GM12878 (cell line): ENCODE measurements around the gene SLX4IP. TPM values are rescaled to one million over a fixed set of nuclear protein-coding genes. Genes with fewer than 3 reads are reported as not detected.

Source experiments
- ATAC-seq: fragments of 200-7000 bp; cut with Tn5 transposase; 3 replicates; pipeline ENCODE4 v1.9.1; 2020; ENCODE audit warnings: mild to moderate bottlenecking, moderate library complexity
- BruUV-seq: library from RNA; stranded (reverse); fragments of 400-500 nt; replicated peaks from 2 replicates; lab custom pipeline; 2021; lab: Mats Ljungman, UMichigan
- CTCF ChIA-PET: fragments of 300-600 bp; sonication (Branson Sonifier 250); formaldehyde crosslinking; extraction: SDS; loops from one replicate; lab custom pipeline; 2021; ENCODE audit warnings: inconsistent platforms; lab: Yijun Ruan, JAX
- POLR2A ChIA-PET: fragments of 350-600 bp; formaldehyde crosslinking; extraction: SDS; loops from one replicate; lab custom pipeline; 2021; ENCODE audit warnings: inconsistent platforms; lab: Charles Lee
- RAD21 ChIA-PET: fragments of 300-600 bp; sonication (Branson Sonifier 250); formaldehyde crosslinking; loops from one replicate; lab custom pipeline; 2023; ENCODE audit warnings: antibody characterized with exemption; ENCODE audit not compliant: unreplicated experiment; lab: Charles Lee
- SMC1A ChIA-PET: fragments of 300-600 bp; sonication (Branson Sonifier 250); formaldehyde crosslinking; loops from one replicate; lab custom pipeline; 2023; ENCODE audit not compliant: unreplicated experiment, uncharacterized antibody; lab: Charles Lee
- DNase-seq: peaks from one replicate; pipeline ENCODE4 v3.0.0-alpha.2; 2011; ENCODE audit warnings: low read depth, low spot score
- FAIRE-seq: peaks from 3 replicates; lab custom pipeline; 2011; peaks lifted over from hg19 to GRCh38; lab: Jason Lieb, UNC
- H2AFZ ChIP-seq: 2 replicates; pipeline ENCODE4 v1.6.0; 2011; ENCODE audit warnings: low read depth, low read length, control low read depth; ENCODE audit not compliant: control insufficient read depth
- H3K27ac ChIP-seq: 2 replicates; pipeline ENCODE4 v1.5.1; 2011; ENCODE audit warnings: control low read depth; ENCODE audit not compliant: control insufficient read depth, insufficient read depth
- H3K27me3 ChIP-seq, 2 experiments: replicated peaks in 1 of 2; 2 replicates each; pipeline versions ENCODE4 v1.6.0 to v1.6.1; 2011; ENCODE audit warnings: low read length in 1 of 2; ENCODE audit not compliant: control insufficient read depth in 2 of 2, insufficient read depth in 2 of 2
- H3K36me3 ChIP-seq, 2 experiments: 2 replicates each; pipeline ENCODE4 v1.5.1; 2011; ENCODE audit warnings: low read length in 1 of 2; ENCODE audit not compliant: control insufficient read depth in 2 of 2, insufficient read depth in 2 of 2
- H3K4me1 ChIP-seq: 2 replicates; pipeline ENCODE4 v1.6.1; 2011; ENCODE audit warnings: mild to moderate bottlenecking, low read length, moderate library complexity, mixed read lengths; ENCODE audit not compliant: control insufficient read depth, insufficient read depth
- H3K4me2 ChIP-seq: 2 replicates; pipeline ENCODE4 v1.6.0; 2011; ENCODE audit warnings: control low read depth; ENCODE audit not compliant: control insufficient read depth, insufficient read depth
- H3K4me3 ChIP-seq: fragments of 200-600 bp; sonication (generic); 2 replicates; pipeline ENCODE4 v1.5.1; 2016
- H3K79me2 ChIP-seq: 2 replicates; pipeline ENCODE4 v1.6.0; 2011; ENCODE audit warnings: low read length; ENCODE audit not compliant: control insufficient read depth, insufficient read depth
- H3K9ac ChIP-seq: 2 replicates; pipeline ENCODE4 v1.8.0; 2011; ENCODE audit warnings: low read length, control low read depth, mixed read lengths; ENCODE audit not compliant: control insufficient read depth, insufficient read depth
- H3K9me3 ChIP-seq: replicated peaks from 3 replicates; pipeline ENCODE4 v1.5.1; 2011; ENCODE audit warnings: mild to moderate bottlenecking, low read length; ENCODE audit not compliant: control insufficient read depth, insufficient read depth
- H4K20me1 ChIP-seq: 2 replicates; pipeline ENCODE4 v1.6.0; 2011; ENCODE audit not compliant: control insufficient read depth, insufficient read depth
- BRCA1 ChIP-seq: IDR thresholded peaks from 2 replicates; pipeline ENCODE4 v1.6.1; 2011; ENCODE audit warnings: low read depth, low read length, improper control_type of control experiment
- CBX5 ChIP-seq: sonication (generic); IDR thresholded peaks from 2 replicates; pipeline ENCODE4 v1.6.1; 2016; ENCODE audit warnings: low read depth, moderate library complexity, mild to moderate bottlenecking, inconsistent platforms
- EED ChIP-seq: sonication (generic); IDR thresholded peaks from 2 replicates; pipeline ENCODE4 v1.6.1; 2016; ENCODE audit warnings: antibody characterized with exemption, low read depth
- HDAC6 ChIP-seq: fragments of 200-600 bp; sonication (generic); IDR thresholded peaks from one replicate; pipeline ENCODE4 v1.8.0; 2017; ENCODE audit warnings: antibody characterized with exemption; ENCODE audit not compliant: unreplicated experiment
- MTA3 ChIP-seq: IDR thresholded peaks from 2 replicates; pipeline ENCODE4 v1.6.1; 2012; ENCODE audit warnings: low read length, inconsistent platforms, borderline replicate concordance
- SRF ChIP-seq, 2 experiments: IDR thresholded peaks; 2 replicates each; pipeline ENCODE4 v1.6.1; 2011; ENCODE audit warnings: low read depth in 2 of 2, low read length in 2 of 2, mild to moderate bottlenecking in 1 of 2, moderate library complexity in 1 of 2
- TCF7 ChIP-seq: IDR thresholded peaks from 2 replicates; pipeline ENCODE4 v1.6.1; 2014; ENCODE audit warnings: antibody characterized with exemption, borderline replicate concordance
- YY1 ChIP-seq: IDR thresholded peaks from 2 replicates; pipeline ENCODE4 v1.6.1; 2011; ENCODE audit warnings: low read depth, mild to moderate bottlenecking, low read length
- ZNF24 ChIP-seq: fragments of 450-650 bp; IDR thresholded peaks from 2 replicates; pipeline ENCODE4 v1.6.1; 2017; ENCODE audit warnings: antibody characterized with exemption, mild to moderate bottlenecking
- in situ Hi-C: fragments of 300-500 bp; cut with MboI; formaldehyde crosslinking; loops from 9 replicates; pipeline ENCODE4 v1.14.3; 2018; ENCODE audit warnings: mixed read lengths
- intact Hi-C: fragments of 100-400 bp; cut with micrococcal nuclease; formaldehyde crosslinking; loops from one replicate; pipeline ENCODE4 v1.14.2; 2022; ENCODE audit not compliant: unreplicated experiment
- polyA plus RNA-seq, 11 experiments: library from polyadenylated mRNA; depleted of rRNA in 4 of 11; unstranded in 6 of 11; stranded (reverse) in 5 of 11; fragments of >200 nt; fragmentation: Nextera tagmentation in 4 of 11; fragmentation: Illumina TruSeq in 1 of 11; extraction: Ambion mirVana in 4 of 11; extraction: Trizol in 1 of 11; gene quantifications; 1 replicate in 1 of 11; 2 replicates in 10 of 11; pipeline versions ENCODE4 v1.2.1 to v1.2.3, GENCODE V29; 2011 to 2016; ENCODE audit warnings: inconsistent platforms in 2 of 11, missing spikeins in 2 of 11, low read depth in 1 of 11
- total RNA-seq, 4 experiments: library from RNA; depleted of rRNA in 3 of 4; stranded (reverse); fragments of >200 nt in 3 of 4; fragmentation: Illumina TruSeq in 1 of 4; extraction: Trizol in 1 of 4; gene quantifications; 2 replicates each; pipeline versions ENCODE4 v1.2.1 to v1.2.3, GENCODE V29; 2013 to 2021
- TF ChIP-seq, protein P1 (sequence below): fragments of 150-350 bp; IDR thresholded peaks from 2 replicates; pipeline ENCODE4 v1.6.1; 2016; ENCODE audit warnings: low read depth, low read length

The SLX4IP gene
- total and polyA plus RNA-seq, 10 of the 15 experiments (the other 5 are each of a cell fraction or from before 2014, with no cell fraction given) = 2.2 to 11.0 (median 6.3) TPM

DNA sequence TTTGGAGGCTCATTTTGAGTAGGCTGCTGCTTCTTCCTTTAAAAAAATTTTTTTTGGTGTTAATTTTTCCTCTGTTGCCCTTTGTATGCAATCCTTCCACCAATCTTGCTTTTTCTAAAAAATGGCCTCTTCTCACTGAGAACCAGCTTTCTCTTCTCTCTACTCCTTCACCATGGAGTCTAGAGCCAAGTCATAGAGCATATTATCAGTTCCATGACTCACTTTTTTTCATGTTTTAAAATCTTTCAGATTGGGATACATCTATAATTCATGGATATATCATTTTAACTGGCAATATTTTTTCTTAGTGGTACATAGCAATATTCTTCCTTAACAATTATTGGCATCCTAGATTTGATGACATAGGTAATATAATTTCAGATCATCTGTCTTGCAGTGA lies 62.7 kb downstream of the SLX4IP start:
- POLR2A ChIA-PET = no interaction called here
- intact Hi-C loops = no loop called here
- no peak overlapping the region for H3K4me3 ChIP-seq
- no peak overlapping the region for H2AFZ ChIP-seq
- no peak overlapping the region for H3K27ac ChIP-seq
- DNase-seq (no peak), ATAC-seq (no peak), FAIRE-seq (no peak)
- no peaks in the 10 kb centered on the region for H3K9me3 ChIP-seq
- no peaks in the 10 kb centered on the region for H4K20me1 ChIP-seq
- no peak overlapping the region for H3K9ac ChIP-seq
- H3K36me3 ChIP-seq = no peaks in the 10 kb centered on the region; a peak in 1 of 4 replicates
- SMC1A ChIA-PET = no interaction called here
- CTCF ChIA-PET = interaction anchor here (0.5 kb wide), 1 partner anchor 769 kb away, joined by 3 read pairs; no protein-coding TSS in a partner anchor
- no peak overlapping the region for H3K4me2 ChIP-seq
- RAD21 ChIA-PET = interaction anchor here (1.3 kb wide), 1 partner anchor 13 kb away, joined by 4 read pairs; no protein-coding TSS in a partner anchor
- no TSS peak for BruUV-seq
- no peaks in the 10 kb centered on the region for H3K4me1 ChIP-seq
- TF ChIP-seq EED (no peak), ZNF24 (no peak), CBX5 (no peak), YY1 (no peak), SRF (IDR thresholded peaks at IDR 0.05; ENCODE audit: low read depth in 2 of 2, low read length in 2 of 2) (no peak), MTA3 (no peak), BRCA1 (no peak), TCF7 (no peak), HDAC6 (no peak)
- TF ChIP-seq, protein P1, sequence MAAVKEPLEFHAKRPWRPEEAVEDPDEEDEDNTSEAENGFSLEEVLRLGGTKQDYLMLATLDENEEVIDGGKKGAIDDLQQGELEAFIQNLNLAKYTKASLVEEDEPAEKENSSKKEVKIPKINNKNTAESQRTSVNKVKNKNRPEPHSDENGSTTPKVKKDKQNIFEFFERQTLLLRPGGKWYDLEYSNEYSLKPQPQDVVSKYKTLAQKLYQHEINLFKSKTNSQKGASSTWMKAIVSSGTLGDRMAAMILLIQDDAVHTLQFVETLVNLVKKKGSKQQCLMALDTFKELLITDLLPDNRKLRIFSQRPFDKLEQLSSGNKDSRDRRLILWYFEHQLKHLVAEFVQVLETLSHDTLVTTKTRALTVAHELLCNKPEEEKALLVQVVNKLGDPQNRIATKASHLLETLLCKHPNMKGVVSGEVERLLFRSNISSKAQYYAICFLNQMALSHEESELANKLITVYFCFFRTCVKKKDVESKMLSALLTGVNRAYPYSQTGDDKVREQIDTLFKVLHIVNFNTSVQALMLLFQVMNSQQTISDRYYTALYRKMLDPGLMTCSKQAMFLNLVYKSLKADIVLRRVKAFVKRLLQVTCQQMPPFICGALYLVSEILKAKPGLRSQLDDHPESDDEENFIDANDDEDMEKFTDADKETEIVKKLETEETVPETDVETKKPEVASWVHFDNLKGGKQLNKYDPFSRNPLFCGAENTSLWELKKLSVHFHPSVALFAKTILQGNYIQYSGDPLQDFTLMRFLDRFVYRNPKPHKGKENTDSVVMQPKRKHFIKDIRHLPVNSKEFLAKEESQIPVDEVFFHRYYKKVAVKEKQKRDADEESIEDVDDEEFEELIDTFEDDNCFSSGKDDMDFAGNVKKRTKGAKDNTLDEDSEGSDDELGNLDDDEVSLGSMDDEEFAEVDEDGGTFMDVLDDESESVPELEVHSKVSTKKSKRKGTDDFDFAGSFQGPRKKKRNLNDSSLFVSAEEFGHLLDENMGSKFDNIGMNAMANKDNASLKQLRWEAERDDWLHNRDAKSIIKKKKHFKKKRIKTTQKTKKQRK = no peak
- peaks cover 2% of the 10 kb centered on the region for H3K79me2 ChIP-seq
- in situ Hi-C loops = no loop called here
- H3K27me3 ChIP-seq = no peaks in the 10 kb centered on the region
